GM15510 (cell line): ENCODE measurements around the gene CDX1.

Source experiments
- POLR2A ChIP-seq: IDR thresholded peaks from 3 replicates; pipeline ENCODE4 v1.6.1; 2011; ENCODE audit warnings: borderline replicate concordance; ENCODE audit not compliant: insufficient read length; ENCODE audit errors: extremely low read depth

The CDX1 gene

GRCh38 chr5:150222906-150223305, 56.3 kb downstream of the CDX1 start:
- no peak for TF ChIP-seq POLR2A

GRCh38 chr5:150223474-150223873, 56.9 kb downstream of the CDX1 start:
- TF ChIP-seq POLR2A: no peak

- TF ChIP-seq POLR2A: no peak
Observed at GRCh38 chr5:150224483-150225027, 58.0 kb downstream of the CDX1 start.

GRCh38 chr5:150227036-150227435, 60.5 kb downstream of the CDX1 start:
- no peak for TF ChIP-seq POLR2A

GRCh38 chr5:150227606-150228273, 61.2 kb downstream of the CDX1 start:
- no peak for TF ChIP-seq POLR2A

GRCh38 chr5:150229571-150229970, 63.0 kb downstream of the CDX1 start:
- TF ChIP-seq POLR2A: no peak

GRCh38 chr5:150230842-150231241, 64.3 kb downstream of the CDX1 start:
- TF ChIP-seq POLR2A: no peak
